HG03469 (cell line): ENCODE results near the gene UMPS.
A peak's percentile ranks its signal among the peaks of the same experiment; 100 is the strongest.

Experiments used
- ATAC-seq: cut with Tn5 transposase; IDR thresholded peaks from one replicate; pipeline ENCODE4 v1.9.1; 2021; ENCODE audit warnings: mild to moderate bottlenecking, moderate library complexity, moderate number of reproducible peaks; ENCODE audit not compliant: unreplicated experiment

Gene UMPS

DNA sequence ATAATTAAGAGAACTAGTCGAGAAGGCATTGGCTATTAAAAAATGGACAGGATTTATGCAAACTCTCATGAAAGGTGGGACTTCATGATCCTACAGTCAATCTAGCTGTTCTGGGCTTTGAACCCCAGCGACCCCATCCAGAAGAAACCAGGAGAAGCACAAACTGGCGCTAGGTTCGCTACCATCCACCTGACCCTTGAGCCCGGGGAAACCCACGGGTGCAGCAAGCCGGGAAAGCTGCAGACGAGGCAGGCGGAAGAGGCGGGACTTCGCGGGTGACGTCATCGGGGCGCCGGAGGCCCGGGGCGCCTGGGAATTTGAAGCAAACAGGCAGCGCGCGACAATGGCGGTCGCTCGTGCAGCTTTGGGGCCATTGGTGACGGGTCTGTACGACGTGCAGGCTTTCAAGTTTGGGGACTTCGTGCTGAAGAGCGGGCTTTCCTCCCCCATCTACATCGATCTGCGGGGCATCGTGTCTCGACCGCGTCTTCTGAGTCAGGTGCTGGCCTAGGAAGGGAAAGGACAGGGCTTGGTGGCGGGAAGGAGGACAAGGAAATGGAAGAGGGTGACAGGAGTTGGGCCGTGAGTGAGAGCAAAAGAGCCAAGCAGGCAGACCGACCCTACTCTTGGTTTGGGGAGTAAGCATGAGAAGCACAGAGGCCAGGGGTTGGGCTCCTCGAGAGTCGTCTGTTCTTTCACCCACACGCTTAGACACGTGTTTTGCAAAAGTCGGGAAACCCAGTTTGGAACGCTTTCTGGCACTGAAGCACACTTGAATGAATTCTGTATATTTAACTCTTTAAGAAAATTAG lies at the start of gene UMPS:
Gene UMPS (plus strand): TSS at position 324 of the 812 bp plus-strand sequence. CDS start 20 bp downstream, at position 344.
- ATAC-seq = peak; percentile 76

DNA sequence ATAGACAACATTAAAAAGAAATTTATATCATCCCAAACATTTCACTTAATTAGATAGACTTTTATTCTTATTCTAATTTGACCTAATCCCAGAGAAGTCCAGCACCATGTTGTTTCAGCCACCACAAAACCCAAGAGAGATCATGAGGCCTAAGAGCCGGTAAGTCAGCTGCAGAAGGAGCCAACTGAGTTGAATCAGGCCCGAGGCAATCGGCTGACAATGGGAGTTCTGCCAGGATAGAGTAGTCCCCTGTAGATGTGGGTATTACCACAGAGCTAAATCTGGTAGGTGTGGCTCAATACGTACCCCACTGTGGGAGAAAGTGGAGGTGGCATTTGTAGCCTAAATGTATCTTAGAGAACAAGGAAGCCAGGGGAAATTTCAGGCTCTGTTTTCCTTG lies 49.7 kb upstream of the UMPS start:
- ATAC-seq = no peak

- no peak for ATAC-seq
These were observed 48.0 kb upstream of the UMPS start for GRCh38 chr3:124682263-124682662.

DNA sequence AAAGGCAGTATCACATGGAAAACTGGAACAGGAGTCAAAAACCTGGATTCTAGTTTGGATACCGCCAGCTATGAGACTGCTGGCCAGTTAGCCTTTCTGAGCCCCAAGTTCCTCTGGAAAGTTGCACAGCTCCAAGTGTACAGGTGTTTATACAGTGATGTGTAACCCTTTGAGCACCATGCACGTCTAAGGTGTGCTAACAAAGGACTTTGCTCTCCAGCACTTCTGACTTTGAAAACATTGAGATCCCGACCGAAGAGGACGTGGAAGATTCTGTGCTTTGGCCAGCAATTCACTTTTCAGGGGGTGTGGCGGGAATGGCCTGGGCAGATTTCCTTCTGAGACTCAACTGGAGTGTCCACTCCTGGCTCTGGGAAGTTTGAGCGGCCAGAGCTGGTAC lies 45.8 kb upstream of the UMPS start:
- no peak for ATAC-seq

DNA sequence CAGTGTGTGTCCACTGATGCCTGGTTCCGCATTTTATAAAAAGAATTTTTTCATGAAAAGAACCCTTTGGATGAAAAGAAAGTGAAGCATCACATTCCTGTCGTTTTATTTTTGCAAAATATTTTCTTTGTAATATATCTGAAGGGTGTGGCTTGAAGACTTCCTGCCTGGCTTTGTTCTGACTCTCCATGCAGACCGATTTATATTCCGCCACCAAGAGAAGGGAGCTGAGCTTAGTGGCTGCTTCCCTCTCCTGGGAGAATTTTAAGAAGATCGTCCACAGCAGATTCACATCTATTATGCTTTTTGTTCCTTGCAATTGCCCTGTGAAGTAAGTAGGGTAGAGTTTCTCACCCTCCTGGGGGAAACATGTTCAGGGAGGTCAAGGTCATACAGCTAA lies 45.2 kb upstream of the UMPS start:
- ATAC-seq = no peak

DNA sequence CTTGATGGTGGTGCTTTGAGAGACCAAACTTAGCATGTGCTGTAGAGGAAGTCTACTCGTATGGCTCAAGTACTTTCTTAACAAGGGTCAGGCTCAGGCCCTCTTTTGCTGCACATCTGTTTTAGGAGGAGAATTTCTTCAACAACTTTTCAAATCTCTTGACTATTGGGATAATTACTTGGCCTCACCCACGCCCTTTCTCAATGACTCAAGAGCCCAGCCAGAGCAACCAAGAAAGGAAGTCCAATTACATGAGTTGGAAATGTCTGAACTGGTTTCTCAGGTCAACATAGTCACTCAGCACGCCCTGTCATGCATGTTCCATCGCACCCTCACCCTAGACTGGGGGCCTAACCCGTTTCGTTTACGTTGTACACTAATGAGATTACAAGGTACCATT lies 44.8 kb upstream of the UMPS start:
- no peak for ATAC-seq

DNA sequence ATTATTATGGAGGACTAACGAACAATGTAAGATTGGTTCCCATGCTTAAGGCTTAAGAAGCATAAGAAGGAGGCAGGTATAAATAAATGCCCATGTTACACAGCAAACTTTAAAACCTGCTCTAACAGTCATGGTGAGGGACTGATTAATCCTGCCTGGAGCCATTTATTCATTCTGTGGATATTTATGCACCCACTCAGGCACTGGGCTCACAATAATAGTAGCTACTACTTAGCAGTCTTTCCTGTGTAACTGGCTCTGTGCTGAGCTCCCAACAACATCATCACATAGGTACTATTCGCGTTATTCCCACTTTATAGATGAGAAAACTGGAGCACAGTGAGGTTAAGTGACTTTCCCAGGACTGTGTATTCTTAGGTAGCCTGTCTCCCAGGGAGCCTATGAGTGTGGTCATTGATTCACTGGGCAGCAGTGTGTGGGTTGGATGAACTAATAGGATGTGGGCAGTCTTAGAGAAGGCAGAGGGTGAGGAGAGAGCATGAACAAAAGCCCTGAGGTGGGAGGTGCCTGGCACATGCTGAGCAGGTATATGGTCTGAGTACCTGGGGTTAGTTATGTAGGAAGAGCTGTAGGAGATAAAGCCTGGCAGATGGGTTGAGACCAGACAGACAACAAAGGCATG lies 44.1 kb upstream of the UMPS start:
- no peak for ATAC-seq

GRCh38 chr3:124688581-124689454 lies 41.4 kb upstream of the UMPS start:
- no peak for ATAC-seq

GRCh38 chr3:124691599-124691998 lies 38.7 kb upstream of the UMPS start:
- ATAC-seq = no peak

GRCh38 chr3:124694486-124694885 lies 35.8 kb upstream of the UMPS start:
- no peak for ATAC-seq

DNA sequence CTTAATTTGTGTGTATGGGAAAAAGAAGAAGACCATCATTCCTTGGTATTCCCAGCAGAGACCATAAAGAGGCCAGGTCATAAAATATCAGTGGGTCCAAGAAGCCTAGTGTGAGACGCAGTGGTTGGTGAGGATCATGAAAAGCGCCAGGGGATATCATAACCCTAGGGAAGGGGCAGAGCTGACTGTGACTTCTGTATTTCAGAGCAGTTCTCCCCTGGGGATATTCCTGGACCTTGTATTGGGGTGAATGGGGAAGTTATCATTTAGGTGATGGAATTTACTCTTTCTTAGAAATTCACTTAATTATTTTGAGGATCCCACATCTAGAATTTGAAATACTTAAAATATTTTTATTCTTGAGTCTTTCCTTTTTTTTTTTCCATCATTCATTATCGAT lies 34.9 kb upstream of the UMPS start:
- no peak for ATAC-seq

DNA sequence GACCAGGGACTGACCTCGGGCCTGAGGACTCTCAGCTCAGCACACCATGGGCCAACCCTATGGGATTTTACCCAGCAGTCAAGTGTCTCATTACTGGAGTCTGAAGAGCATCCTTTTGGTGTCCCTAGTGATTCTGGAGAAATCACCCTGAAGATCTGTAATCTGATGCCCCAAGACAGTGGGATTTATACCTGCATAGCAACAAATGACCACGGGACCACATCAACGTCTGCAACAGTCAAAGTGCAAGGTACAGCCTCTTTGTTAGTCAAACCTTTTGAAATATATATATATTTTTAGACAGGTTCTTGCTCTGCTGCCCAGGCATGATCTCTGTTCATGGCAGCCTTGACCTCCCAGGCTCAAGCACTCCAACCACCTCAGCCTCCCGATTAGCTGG lies 34.2 kb upstream of the UMPS start:
- no peak for ATAC-seq

- no peak for ATAC-seq
These were observed 33.0 kb upstream of the UMPS start for GRCh38 chr3:124697302-124697701.

GRCh38 chr3:124698030-124698770 lies 32.1 kb upstream of the UMPS start:
- no peak for ATAC-seq

GRCh38 chr3:124699051-124699450 lies 31.2 kb upstream of the UMPS start:
- no peak for ATAC-seq

DNA sequence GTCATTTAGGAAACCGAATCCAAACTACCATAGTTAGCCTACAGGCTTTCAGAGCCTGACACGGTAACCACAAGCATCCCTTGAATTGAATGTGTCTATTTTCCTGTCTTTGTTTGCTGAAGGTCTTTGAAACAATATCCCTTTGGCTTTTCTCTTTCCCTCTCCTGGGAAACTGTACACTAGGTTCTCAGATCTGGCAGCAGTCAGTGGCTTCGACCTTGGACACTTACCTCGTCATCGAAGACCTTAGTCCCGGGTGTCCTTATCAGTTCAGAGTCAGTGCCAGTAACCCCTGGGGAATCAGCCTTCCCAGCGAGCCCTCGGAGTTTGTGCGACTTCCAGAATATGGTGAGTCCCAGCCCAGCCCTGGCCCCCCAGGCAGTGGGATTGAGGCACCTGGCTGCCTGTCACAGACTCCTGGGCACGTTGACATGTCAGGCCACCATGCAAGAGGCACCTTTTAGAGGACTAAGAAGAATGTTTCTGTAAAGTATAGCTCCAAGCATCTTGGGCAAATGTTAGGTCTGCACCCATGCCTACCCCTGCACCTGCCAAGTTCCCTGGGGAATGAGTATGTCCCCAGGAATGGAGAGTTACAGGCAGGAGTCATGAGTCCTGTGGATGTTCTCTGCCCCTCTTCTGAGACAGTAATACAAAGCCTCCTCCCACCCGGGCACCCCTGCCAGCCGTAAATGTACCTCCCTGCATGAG lies 30.4 kb upstream of the UMPS start:
- ATAC-seq = no peak

DNA sequence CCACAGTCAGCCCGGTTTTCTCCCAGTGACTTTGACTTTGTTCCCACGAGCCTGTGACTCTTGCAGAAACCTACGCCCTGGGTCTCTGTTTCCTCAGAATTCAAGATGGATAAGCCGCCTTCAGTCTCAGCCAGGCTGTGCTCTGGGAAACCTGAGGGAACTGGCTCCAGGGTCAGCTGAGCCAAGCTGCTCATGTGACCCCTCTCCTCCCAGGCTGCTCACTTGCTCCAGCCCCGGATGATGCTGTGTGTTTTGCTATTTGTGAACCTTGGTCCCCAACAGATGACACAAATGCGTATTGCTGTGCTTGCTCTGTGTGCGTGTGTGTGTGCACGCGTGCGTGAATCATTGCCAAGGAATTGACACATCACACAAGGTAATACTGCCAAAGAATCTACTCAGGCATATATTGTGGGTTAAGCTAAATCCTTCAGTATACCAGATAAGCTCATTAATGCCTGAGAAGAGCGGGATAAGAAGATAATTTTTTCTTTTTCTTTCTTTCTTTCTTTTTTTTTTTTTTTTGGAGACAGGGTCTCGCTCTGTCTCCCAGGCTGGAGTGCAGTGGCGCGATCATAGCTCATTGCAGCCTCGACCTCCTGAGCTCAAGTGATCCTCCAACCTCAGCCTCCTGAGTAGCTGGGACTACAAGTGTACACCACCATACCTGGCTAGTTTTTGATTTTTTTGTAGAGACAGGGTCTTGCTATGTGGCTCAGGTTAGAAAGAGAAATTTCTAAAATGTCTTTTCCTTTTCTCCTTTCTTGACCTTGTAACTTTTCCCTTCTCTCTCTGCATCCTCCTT lies 29.2 kb upstream of the UMPS start:
- ATAC-seq = no peak

GRCh38 chr3:124701687-124702086 lies 28.6 kb upstream of the UMPS start:
- ATAC-seq = no peak

- no peak for ATAC-seq
These were observed 27.3 kb upstream of the UMPS start for GRCh38 chr3:124702950-124703349.
